CD4-positive, alpha-beta T cell treated with Interleukin-17A for 1 hour (primary cell): ENCODE data around the gene SCAMP5.

Experiments used
- DNase-seq: peaks from one replicate; pipeline ENCODE4 v3.0.0-alpha.2; 2020

Gene SCAMP5

DNA sequence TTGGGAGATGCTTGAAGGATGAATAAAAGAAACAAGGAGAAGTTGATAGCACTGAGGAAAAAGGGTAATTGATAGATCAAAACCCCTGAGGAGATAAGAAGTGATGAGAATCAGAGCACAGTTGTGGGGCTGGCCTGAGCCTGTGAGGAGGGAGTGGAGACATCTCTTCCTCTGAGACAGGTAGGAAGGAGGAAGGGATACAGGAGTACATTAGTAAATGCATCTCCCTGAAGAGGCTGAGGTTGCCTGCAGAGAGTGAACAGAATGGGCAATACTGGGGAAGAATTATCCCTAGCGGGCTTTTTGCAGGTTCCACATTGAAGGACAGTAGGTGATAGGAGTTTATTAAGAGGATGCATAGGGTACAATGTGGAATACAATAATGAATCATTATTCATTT lies 17.3 kb upstream of the SCAMP5 start:
- DNase-seq = no peak

DNA sequence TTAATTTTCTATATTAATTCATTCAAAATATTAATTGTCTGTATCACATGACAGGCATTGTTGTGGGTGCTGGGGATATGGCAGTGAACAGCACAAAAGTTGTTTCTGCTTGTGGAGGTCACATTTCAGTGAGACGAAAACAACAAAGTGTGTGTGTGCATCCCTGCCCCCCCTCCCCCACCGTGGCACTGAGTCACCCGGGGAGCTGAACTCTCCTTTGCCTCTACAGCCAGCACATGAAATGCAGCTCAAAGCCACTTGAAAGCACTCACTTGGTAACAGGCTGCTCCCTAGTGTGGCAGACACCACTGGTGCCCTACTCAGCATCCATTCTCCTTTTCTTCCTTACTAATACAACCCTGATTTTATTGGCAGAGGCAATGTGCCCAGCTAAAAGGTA lies 16.9 kb upstream of the SCAMP5 start:
- no peak for DNase-seq

DNA sequence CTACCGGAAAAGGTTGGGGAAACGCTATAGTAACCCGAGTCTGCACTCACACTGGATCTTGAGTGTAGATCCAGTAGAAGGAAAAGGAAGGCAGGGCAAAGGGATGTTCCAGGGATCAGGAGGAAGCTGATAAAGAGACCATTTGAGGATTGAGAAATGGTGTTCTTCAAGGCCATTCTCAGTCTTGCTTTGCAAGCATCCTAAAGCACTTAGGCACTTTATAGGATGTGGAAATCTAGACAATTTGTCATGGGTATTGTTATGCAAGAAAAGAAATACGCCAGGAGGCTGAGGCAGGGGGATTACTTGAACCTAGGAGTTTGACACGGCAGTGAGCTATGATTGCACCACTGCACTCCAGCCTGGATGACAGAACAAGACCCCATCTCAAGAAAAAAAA lies 13.2 kb upstream of the SCAMP5 start:
- DNase-seq = no peak

- no peak for DNase-seq
Measured at GRCh38 chr15:74983725-74984231, 11.6 kb upstream of the SCAMP5 start.

- peak; percentile 34 for DNase-seq
Measured at GRCh38 chr15:74988007-74988800, 7.2 kb upstream of the SCAMP5 start.

- no peak for DNase-seq
Measured at GRCh38 chr15:74989527-74989926, 5.8 kb upstream of the SCAMP5 start.

DNA sequence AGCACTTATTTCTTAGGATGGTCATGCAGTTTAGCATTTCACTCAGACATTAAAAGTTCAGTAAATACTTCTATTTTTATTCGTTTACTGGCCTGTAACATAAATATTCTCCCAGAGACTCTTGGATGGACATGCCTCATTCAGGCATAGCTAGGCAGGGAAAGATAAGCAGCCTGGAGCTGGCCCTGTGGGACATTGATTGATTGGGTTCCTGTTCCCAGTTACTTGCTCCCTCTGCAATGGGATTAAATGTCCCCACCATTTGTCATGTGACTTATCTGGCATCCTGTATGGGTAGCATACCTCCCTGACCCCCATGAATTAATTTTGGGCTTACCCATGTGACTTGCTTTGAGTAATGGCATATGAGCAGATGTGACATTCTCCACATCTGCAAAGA lies 2.7 kb upstream of the SCAMP5 start:
- DNase-seq = no peak

DNA sequence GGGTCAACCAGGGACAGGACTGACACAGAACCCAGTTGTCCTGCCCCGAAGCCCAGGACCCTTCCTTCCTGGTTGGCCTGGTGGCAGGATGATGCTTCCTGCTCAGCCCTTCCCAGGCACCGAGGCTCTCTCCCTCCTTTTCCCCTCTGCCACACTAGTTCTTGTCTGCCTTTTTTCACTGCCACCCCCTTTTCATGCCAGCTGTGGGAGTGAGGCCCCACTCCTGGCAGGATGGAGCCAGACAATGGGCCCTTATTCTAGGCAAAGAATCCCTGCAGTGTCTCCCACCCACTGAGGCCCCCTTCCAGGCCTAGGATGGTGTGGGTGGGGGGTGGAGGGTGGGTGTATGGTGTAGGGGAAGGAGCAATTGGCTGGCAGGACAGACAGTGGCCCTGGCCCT lies 1.1 kb upstream of the SCAMP5 start:
- no peak for DNase-seq

DNA sequence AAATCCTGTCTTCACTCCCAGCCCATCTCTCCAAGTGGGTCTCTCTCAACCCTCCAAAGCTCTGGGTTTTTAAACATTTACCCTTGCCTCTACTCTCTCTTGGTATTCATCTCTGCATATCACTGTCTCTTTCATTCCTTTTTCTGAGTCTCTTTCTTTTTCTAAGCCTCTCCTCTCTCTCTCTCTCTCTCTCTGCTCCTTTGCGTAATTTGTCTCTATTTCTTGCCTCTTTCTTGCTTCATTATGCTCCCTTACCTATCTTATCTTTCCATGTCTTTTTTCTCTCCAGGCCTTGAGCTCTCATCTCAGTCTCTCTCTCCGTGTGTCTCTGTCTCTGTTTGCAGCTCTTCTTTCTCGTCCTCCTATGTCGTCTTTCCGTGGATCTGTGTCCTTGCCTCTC lies 678 bp upstream of the SCAMP5 start:
- no peak for DNase-seq

DNA sequence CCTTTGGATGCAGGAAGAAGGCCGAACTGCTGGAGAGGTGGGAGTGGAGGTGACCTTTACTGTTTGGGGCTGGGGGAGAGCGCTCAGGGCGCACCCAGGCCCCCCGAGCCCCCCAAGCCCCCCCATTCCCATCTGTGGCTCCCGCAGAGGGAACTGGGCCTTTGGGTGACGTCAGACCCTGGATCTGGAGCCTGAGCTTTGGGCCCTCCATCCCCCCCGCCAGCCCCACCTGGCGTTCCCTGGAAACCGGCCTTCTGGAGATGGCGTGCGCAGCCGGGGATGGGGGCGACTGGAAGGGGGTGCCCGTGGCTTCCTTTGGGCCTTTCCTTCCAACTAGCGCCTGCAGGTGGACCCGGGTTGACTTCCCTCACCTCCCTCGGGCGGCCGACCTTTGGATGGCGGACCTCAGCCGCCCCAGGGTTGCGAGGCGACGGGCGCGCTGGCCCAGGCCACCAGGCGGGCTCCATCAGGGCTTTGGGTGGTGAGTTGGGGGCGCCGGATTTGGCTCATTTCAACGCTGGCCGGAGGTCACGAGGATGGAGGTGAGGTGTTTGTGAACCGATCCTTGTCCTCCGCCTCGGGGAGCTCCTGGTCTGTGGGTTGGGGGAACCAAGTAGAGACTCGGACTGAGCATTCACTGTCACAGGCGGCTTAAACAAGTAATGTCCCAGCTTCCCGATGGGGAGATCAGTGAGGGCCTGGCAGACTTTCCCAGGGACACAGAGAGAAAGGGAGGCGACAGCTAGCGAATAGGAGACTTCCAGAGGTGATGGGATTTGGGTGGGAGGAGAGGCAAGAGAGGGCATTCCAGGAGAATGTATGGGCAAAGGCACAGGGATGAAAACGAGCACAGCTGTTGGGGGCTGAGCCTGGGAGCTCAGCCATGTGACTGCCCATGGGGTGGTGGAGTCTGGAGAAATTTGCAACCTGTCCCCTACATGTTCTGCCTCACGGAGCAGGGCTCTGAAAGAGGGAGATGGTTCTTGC lies 709 bp downstream of the SCAMP5 start:
- DNase-seq = no peak

DNA sequence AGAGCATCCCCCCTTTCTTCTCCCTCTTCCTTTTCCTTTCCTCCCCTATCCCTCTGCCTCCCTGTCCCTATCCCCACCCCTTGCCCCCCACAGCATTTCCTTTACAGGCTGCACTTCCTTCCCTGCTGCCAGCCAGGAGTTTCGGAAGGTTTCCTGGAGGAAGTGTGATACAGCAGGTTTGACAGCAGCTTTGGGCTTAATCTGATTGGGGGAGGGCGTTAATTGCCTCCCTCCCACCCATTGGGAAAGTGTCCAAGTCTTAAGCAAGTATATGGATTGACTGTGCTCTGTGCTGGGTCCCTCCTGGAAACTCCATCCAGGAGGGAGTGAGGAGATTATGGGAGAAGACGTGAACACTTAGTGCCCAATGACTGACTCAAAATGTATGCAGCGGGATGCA lies 1.8 kb downstream of the SCAMP5 start:
- no peak for DNase-seq

DNA sequence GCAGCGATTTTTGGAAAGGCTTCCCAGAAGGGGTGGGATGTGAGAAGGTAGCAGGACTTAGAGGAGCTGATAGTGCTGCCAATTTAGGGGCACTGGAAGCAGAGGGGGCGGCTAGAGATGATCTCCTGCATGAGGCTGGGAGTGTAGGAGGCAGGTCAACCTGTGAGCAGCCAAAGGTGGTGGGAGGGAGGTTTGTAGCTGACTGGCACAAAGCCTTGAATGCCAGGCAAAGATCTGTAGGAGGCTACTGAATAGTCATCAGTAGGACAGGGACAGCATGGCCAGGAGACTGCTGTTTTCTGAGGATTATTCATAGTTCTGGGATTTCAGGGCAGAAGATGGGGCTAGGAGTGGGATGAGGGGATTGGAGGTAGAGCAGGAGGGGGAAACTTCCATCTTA lies 2.2 kb downstream of the SCAMP5 start:
- DNase-seq = no peak

DNA sequence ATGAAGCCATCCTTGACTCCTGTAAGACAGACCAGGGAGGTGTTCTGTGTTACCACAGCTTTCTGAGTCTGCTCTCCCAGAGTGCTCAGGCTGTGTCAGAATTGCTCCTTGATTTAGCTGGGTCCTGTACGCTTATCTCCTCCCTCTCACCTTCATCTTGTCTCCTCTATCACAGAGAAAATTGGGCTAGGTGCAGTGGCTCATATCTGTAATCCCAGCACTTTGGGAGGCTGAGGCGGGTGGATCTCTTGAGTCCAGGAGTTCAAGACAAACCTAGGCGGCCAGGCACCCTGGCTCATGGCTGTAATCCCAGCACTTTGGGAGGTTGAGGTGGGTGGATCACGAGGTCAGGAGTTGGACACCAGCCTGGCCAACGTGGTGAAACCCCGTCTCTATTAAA lies 5.9 kb downstream of the SCAMP5 start:
- DNase-seq = no peak

DNA sequence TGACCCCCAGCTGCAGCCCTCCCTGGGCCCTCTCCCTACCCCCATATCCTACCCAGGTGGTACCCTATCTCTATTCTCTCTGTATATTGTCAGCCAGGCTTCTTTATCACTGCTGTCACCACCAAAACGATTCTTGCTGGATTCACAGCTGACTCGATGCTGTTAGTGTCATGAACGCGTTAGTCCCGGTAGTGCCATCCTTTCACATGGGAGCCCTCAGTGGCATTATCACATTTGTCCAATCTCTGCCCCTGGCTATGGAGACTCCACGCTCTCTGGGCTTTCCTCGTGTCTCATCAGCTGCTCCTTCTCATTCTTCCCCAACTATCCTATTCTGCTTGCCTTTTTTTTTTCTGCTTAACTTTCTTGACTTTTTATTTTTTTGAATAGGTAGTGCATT lies 7.0 kb downstream of the SCAMP5 start:
- DNase-seq = no peak

- no peak for DNase-seq
Measured at GRCh38 chr15:75007216-75007615, 11.9 kb downstream of the SCAMP5 start.

DNA sequence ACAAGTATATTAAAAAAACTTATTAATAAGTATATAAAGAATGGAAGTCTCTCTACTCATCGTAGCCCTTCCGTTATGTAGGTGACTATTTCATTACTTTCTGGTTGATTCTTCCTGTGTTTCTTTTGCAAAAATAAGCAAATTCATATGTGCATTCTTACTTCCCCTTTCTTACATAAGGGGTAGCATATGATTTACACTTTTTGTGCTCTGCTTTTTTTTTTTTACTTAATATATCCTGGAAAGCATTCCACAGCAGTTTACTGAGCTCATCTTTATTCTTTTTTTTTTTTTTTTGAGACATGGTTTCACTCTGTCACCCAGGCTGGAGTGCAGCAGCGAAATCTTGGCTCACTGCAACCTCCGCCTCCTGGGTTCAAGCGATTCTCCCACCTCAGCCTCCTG lies 12.9 kb downstream of the SCAMP5 start:
- no peak for DNase-seq

DNA sequence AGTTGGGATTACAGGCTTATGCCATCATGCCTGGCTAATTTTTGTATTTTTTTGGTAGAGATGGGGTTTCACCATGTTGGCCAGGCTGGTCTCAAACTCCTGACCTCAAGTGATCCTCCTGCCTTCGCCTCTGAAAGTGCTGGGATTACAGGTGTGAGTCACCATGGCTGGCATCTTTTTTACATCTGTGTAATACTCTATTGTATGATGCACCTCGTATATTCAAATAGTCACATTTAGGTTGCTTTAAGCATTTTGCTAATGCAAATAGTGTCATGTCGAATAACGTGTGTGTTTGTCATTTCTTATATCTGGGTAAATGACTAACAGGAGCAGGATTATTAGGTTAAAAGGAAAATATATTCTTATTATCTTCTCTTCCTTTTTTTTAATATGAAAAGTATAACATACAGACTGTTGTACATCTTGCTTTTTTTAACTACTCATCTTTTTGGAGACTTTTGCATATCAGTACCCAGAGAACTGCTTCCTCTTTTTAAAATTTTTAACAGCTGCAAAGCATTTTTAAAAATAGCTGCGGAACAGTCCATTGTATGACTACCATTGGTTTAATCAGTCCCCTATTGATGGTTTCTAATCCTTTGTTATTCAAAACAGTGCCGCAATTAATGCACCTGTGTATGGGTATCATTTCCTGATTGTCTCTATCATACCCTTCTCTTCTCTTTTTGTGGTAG lies 13.4 kb downstream of the SCAMP5 start:
- no peak for DNase-seq

DNA sequence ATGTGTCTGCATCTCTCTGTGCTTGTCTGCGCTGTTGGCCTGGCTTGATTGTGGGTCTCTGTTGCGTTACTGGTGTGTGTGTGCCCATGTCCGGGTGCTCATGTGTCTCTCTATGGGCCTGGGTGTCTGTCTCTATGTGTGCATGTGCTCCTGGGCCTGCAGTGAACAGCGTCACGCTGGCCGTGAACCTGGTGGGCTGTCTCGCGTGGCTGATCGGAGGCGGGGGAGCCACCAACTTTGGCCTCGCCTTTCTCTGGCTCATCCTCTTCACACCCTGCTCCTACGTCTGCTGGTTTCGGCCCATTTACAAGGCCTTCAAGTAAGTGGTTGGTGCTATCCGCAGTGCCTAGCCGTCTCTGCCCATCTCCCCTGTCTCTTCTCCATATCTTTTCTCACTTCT lies 21.1 kb downstream of the SCAMP5 start:
- no peak for DNase-seq

- no peak for DNase-seq
Measured at GRCh38 chr15:75019916-75020315, 24.6 kb downstream of the SCAMP5 start.

DNA sequence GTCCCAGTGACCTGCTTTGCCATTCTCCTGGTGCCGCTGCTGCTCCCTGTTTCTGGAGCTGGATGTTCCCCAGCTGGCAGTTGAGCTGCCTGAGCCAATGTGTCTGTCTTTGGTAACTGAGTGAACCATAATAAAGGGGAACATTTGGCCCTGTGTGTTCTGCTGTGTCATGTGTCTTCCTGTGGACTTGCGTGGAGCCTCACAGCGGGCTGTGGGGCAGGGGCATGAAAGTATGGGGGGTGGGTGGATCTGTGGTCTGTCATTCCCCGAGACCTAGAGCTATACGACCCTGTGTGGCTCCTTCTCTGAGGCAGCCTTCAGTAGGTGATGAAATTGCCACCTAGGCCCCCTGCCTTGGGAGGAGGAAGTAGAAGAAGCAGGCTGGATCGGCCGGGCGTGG lies 26.0 kb downstream of the SCAMP5 start:
- DNase-seq = no peak

GRCh38 chr15:75022783-75023180 lies 27.4 kb downstream of the SCAMP5 start:
- DNase-seq = no peak

DNA sequence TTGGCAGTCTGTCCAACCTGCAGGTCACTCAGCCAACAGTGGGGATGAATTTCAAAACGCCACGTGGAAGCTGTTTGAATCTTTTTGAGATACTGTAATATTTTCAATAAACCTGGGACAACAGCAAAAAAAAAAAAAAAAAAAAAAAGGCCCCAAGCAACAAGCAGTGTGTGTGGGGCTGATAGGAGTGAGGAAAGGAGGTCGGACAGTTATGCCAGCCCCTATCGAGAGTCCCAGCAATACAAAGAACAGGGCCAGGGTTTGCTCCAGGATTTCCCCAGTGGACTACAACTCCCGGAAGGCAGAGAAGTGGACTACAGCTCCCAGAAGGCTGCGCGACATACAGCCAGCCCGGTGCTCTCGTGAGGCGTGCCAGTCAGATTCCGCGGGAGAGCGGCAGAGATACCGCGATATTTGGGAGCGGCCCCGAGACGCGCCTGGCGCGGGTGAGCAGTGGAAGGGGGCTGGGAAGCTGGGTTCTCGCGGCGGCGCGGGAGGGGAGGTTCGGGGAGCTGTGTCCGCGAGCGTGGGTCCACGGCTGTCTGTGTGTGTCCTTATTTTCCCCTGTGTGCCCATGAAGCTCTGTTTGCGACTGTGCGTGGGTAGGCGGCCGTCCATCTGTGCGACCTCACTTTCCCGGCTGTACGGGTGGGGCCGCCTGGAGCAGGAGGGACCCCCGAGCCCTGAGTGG lies 28.0 kb downstream of the SCAMP5 start, which contains the start of gene PPCDC:
Gene PPCDC, plus strand, starts transcription at position 410 of the 691 bp plus-strand sequence. CDS start 4,729 bp downstream, outside the sequence.
- peak; percentile 95 for DNase-seq
